NK-92 (cell line): ENCODE data around the gene ENPP1.
"Not testable (repeated sequence)": the region's sequence is repeated elsewhere in the genome, so short reads cannot be mapped to it uniquely, and the experiment has no call there.

Source experiments
- DNase-seq: peaks from one replicate; lab custom pipeline; 2025; ENCODE audit not compliant: unreplicated experiment; lab: John Stamatoyannopoulos, UW

The ENPP1 gene

GRCh38 chr6:131868836-131869235, 61.0 kb downstream of the ENPP1 start:
- no peak for DNase-seq

DNA sequence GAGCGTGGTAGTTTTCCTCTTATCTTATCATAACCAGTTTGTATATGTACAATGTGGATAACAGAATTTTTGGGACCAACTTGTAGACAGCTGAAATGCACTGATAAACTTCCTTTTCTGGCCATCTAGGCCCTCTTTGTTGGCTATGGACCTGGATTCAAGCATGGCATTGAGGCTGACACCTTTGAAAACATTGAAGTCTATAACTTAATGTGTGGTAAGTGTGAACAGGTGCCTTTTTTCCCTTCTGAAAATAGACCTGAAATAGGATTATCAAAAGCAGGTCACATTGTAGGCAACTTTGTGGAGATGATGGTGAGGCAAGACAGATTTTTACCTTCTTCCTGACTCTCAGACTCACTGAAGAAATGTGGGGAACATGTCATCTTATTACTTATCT, 67.8 kb downstream of the ENPP1 start:
- no peak for DNase-seq

DNA sequence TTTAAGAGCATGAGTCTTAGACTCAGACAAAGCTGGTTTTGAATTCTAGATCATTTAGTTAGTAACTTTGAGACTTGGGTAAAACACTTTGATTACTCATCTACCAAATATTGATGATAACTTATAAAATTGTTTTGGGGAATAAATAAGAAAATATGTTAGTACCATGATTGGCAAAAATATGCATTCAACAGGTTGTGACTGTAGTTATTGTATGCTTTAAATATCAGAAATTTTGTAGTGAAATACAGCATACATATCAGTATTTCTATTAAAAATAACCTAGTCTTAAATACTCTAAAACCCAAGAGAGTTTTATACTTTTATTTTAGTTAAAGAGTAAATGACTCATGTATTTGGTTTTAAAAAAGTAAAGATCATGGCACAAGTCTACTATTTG, 68.7 kb downstream of the ENPP1 start:
- DNase-seq, result no peak

DNA sequence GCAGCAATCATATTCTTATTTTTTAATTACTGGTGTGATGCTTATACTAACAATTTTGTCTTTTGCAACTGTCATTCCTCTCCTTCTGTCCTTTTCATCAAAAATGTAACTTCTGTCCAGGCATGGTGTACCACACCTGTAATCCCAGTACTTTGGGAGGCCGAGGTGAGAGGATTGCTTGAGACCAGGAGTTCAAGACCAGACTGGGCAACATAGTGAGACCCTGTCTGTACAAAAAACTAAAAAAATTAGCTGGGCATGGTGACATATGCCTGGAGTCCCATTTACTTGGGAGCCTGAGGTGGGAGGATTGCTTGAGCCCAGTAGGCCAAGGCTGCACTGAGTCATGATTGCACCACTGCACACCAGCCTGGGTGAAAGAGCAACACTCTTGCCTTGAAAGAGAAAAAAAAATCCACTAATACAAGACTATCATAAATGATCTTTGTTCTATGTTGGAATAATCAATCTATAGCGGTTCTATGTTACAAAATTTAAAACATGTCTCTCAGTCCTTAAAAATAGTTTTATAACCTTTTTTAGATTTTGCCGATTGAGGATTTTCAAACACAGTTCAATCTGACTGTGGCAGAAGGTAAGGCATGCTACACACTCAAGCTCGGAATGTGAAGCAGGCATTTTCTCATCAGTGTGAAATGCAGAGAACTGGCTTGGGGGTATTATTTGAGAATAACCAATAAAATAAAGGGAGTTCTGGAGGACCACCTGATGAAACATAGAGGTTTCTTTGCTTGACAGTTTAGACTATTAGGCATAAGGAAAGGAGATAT, 70.4 kb downstream of the ENPP1 start:
- no peak for DNase-seq

DNA sequence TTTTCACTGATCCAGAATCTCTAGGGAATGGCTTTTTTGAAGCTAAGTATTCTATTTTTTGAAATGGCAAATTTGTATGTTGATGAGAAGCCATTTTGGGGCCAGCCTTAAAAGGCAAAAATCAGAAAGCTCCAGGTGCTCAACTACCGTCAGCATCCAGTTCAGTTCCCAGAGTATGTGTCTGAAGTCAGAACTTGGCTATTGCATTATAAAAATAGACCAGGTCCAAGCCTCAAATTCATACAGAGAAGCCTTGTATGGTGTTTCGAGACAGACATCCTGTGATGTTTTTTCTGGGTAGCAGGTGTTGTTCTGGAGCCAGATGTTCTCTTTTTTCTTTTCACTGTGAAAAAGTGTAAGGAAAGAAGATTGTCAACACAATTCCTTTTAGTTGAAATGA, 75.2 kb downstream of the ENPP1 start:
- no peak for DNase-seq

- DNase-seq, result no peak
Measured at GRCh38 chr6:131885237-131885636, 77.4 kb downstream of the ENPP1 start.

DNA sequence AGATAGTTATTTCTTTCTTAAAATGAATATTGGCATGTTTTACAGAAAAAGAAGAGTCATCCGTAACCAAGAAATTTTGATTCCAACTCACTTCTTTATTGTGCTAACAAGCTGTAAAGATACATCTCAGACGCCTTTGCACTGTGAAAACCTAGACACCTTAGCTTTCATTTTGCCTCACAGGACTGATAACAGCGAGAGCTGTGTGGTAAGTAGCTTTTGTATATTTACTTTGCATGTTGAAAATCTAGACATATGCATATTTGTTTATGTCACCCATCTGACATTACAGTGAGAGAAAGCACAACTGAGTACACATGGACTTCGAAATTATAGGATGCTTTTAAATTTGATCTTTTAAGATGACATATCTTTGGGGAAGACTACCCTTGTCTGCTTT, 78.7 kb downstream of the ENPP1 start:
- no peak for DNase-seq

- DNase-seq, result no peak
Measured at GRCh38 chr6:131890091-131890490, 82.3 kb downstream of the ENPP1 start.

DNA sequence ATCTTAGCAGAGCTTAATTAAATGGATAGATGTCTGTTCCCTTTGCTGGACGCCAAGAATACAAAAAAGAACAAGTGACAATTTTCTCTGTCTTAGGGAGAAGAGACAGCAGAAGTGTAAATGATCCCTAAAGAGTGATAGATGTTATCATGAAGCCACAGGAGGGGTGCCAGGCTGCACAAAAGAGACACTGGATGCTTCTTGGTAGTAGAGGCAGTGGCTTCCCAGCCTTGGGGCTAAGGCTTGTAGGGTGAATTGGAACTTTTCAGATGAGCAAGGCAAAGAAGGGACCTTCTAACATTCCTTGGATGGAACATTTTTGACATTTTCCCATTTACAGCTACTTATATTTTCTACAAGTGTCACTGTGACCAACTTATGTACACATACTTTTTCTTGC, 85.4 kb downstream of the ENPP1 start:
- no peak for DNase-seq

GRCh38 chr6:131894493-131895424, 86.9 kb downstream of the ENPP1 start:
- DNase-seq, result no peak

GRCh38 chr6:131897050-131897435, 89.2 kb downstream of the ENPP1 start:
- DNase-seq, result no peak

GRCh38 chr6:131897621-131898020, 89.8 kb downstream of the ENPP1 start:
- no peak for DNase-seq

DNA sequence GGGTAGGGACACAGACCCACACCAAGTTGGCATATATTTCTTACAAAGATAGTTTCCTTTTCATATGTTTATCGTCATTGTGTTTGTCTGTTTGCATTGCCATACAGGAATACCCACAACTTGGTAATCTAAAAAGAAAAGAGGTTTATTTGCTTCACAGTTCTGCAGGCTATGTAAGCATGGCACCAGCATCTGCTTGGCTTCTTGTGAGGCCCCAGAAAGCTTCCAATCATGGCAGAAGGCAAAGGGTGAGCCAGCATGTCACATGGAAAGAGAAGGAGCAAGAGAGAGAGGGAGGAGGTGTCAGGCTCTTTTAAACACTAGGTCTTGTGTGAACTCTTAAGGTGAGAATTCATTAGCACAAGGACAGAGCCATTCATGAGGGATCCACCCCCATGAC, 90.9 kb downstream of the ENPP1 start:
- DNase-seq, result no peak

GRCh38 chr6:131900231-131900630, 92.4 kb downstream of the ENPP1 start:
- DNase-seq, result no peak

DNA sequence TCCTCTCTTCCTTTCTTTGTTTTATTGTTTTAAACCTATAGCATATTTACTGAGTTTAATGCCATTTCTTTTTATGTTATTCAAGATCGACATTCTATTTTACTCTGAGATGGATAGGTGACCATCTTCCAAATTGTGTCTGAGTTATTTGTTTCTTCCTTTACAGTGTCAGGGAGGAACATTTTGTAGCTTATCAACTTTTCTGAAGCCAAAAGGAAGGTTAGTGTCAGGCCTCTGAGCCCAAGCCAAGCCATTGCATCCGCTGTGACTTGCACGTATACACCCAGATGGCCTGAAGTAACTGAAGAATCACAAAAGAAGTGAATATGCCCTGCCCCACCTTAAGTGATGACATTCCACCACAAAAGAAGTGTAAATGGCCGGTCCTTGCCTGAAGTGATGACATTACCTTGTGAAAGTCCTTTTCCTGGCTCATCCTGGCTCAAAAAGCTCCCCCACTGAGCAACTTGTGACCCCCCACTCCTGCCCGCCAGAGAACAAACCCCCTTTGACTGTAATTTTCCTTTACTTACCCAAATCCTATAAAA, 93.6 kb downstream of the ENPP1 start:
- DNase-seq, result not testable (repeated sequence)

DNA sequence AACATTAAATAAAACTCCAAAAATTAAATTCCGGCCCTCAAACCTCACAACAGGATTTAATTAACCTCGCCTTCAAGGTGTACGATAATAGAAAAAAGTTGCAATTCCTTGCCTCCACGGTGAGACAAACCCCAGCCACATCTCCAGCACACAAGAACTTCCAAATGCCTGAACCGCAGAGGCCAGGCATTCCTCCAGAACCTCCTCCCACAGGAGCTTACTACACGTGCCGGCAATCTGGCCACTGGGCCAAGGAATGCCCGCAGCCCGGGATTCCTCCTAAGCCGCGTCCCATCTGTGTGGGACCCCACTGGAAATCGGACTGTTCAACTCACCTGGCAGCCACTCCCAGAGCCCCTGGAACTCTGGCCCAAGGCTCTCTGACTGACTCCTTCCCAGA, 95.9 kb downstream of the ENPP1 start:
- DNase-seq, result not testable (repeated sequence)

- DNase-seq, result not testable (repeated sequence)
Measured at GRCh38 chr6:131908787-131909186, 101.0 kb downstream of the ENPP1 start.

- no peak for DNase-seq
Measured at GRCh38 chr6:131909408-131910218, 101.8 kb downstream of the ENPP1 start.

- DNase-seq, result no peak
Measured at GRCh38 chr6:131910219-131910589, 102.4 kb downstream of the ENPP1 start.

DNA sequence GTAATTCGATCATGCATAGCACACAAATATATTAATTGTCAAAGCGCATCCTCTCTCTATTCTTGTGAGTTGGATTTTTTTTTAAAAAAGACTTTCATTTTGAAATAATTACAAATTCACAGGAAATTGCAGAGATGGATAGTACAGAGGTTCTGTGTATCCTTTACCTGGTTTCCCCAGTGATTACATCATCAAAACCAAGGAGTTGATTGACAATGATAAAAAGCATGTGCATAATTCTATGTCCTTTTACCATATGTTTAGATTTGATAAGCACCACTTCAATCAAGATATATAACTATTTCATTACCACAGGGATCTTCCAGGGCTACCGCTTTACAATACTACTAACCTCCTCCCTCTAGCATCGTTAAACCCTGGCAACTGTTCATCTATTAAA, 103.1 kb downstream of the ENPP1 start:
- DNase-seq, result no peak

DNA sequence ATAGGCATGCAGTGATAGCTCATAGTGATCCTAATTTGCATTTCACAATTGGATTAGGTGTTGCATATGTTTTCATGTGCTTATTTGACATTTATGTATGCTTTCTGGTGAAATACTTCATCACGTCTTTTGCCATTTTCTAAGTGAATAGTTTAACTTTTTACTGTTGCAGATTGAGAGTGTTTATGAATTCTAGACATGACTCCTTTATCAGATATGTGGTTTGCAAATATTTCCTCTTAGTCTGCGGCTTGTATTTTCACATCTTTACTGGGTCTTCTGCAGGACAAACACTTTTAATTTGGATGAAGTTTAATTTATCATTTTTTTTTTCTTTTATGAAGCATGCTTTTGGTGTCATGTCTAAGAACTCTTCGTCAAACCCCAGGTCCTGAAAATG, 104.1 kb downstream of the ENPP1 start:
- no peak for DNase-seq
